Fibroblast of skin of abdomen (primary cell): ENCODE data around the gene ODAD2.

Source experiments
- DNase-seq: peaks from one replicate; pipeline ENCODE4 v3.0.0-alpha.2; 2013

The ODAD2 gene

GRCh38 chr10:27834476-27834875 is 164.4 kb downstream of the ODAD2 start:
- DNase-seq, result no peak

- no peak for DNase-seq
Measured at GRCh38 chr10:27833792-27834191, 165.1 kb downstream of the ODAD2 start.

- no peak for DNase-seq
Measured at GRCh38 chr10:27832826-27833225, 166.1 kb downstream of the ODAD2 start.

GRCh38 chr10:27826369-27826768 is 172.5 kb downstream of the ODAD2 start:
- DNase-seq, result no peak

GRCh38 chr10:27822301-27822700 is 176.6 kb downstream of the ODAD2 start:
- peak; percentile 72 for DNase-seq

- DNase-seq, result no peak
Measured at GRCh38 chr10:27820637-27821036, 178.2 kb downstream of the ODAD2 start.

- peak; percentile 27 for DNase-seq
Measured at GRCh38 chr10:27819781-27820531, 178.9 kb downstream of the ODAD2 start.

- DNase-seq, result no peak
Measured at GRCh38 chr10:27816320-27816719, 182.6 kb downstream of the ODAD2 start.

- DNase-seq, result no peak
Measured at GRCh38 chr10:27815846-27816245, 183.0 kb downstream of the ODAD2 start.

GRCh38 chr10:27815261-27815660 is 183.6 kb downstream of the ODAD2 start:
- peak; percentile 6 for DNase-seq

- DNase-seq, result no peak
Measured at GRCh38 chr10:27805180-27805579, 193.7 kb downstream of the ODAD2 start.

- no peak for DNase-seq
Measured at GRCh38 chr10:27804136-27804535, 194.7 kb downstream of the ODAD2 start.

- DNase-seq, result no peak
Measured at GRCh38 chr10:27801171-27801785, 197.6 kb downstream of the ODAD2 start.

GRCh38 chr10:27799046-27799445 is 199.8 kb downstream of the ODAD2 start:
- no peak for DNase-seq

GRCh38 chr10:27794157-27794556 is 204.7 kb downstream of the ODAD2 start:
- peak; percentile 10 for DNase-seq

GRCh38 chr10:27792216-27792615 is 206.7 kb downstream of the ODAD2 start:
- DNase-seq, result peak; percentile 5

GRCh38 chr10:27784272-27784671 is 214.6 kb downstream of the ODAD2 start:
- DNase-seq, result no peak

GRCh38 chr10:27783660-27784059 is 215.2 kb downstream of the ODAD2 start:
- peak; percentile 67 for DNase-seq

- peak; percentile 52 for DNase-seq
Measured at GRCh38 chr10:27779462-27780015, 219.3 kb downstream of the ODAD2 start.

GRCh38 chr10:27774831-27775230 is 224.0 kb downstream of the ODAD2 start:
- peak; percentile 16 for DNase-seq

- no peak for DNase-seq
Measured at GRCh38 chr10:27771231-27771630, 227.6 kb downstream of the ODAD2 start.

- DNase-seq, result no peak
Measured at GRCh38 chr10:27770181-27770580, 228.7 kb downstream of the ODAD2 start.
